Measurements from ENCODE around the gene ACOT8.

DNA sequence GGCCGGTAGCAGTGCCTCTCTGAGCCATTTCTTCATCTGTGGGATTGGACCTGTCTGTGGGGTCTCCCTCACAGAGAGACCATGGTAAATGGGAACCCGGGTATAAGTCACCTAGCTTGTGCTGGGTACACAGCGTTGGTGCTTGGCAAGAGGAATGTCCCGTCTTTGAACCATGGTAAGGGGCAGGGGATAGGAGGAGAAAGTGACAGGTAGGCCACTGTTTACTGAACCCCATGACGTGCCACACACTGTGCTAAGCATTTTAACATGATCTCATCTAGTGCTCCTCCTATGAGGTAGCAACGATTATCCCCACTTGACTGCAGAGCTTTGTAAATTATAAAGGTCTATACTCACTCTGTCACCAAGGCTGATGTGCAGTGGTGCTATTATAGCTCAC, 29.5 kb downstream of the ACOT8 start:
- no peak for TF ChIP-seq POLR2A (IDR thresholded peaks at IDR 0.05)
- TF ChIP-seq, protein P1, sequence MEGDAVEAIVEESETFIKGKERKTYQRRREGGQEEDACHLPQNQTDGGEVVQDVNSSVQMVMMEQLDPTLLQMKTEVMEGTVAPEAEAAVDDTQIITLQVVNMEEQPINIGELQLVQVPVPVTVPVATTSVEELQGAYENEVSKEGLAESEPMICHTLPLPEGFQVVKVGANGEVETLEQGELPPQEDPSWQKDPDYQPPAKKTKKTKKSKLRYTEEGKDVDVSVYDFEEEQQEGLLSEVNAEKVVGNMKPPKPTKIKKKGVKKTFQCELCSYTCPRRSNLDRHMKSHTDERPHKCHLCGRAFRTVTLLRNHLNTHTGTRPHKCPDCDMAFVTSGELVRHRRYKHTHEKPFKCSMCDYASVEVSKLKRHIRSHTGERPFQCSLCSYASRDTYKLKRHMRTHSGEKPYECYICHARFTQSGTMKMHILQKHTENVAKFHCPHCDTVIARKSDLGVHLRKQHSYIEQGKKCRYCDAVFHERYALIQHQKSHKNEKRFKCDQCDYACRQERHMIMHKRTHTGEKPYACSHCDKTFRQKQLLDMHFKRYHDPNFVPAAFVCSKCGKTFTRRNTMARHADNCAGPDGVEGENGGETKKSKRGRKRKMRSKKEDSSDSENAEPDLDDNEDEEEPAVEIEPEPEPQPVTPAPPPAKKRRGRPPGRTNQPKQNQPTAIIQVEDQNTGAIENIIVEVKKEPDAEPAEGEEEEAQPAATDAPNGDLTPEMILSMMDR (IDR thresholded peaks at IDR 0.05), result no peak
